ENCODE measurements around the gene ZFP90.

Gene ZFP90

DNA sequence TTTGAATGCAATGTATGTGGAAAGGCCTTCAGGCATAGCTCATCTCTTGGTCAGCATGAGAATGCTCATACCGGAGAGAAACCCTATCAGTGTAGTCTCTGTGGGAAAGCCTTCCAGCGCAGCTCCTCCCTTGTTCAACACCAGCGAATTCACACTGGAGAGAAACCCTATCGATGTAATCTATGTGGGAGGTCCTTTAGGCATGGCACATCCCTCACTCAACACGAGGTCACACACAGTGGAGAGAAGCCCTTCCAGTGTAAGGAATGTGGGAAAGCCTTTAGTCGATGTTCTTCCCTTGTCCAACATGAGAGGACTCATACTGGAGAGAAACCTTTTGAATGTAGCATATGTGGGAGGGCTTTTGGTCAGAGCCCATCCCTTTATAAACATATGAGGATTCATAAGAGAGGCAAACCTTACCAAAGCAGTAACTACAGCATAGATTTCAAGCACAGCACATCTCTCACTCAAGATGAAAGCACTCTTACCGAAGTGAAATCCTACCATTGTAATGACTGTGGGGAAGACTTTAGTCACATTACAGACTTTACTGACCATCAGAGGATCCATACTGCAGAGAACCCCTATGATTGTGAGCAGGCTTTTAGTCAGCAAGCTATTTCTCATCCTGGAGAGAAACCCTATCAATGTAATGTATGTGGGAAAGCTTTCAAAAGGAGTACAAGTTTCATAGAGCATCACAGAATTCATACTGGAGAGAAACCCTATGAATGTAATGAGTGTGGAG lies 24.7 kb downstream of the ZFP90 start:
- DNase-seq = peak; percentile 15
- in situ Hi-C loops (cut with MboI; ENCODE audit: low pct_unique_long_range_greater_than_20kb, low sequenced_read_pairs) = no loop called here

DNA sequence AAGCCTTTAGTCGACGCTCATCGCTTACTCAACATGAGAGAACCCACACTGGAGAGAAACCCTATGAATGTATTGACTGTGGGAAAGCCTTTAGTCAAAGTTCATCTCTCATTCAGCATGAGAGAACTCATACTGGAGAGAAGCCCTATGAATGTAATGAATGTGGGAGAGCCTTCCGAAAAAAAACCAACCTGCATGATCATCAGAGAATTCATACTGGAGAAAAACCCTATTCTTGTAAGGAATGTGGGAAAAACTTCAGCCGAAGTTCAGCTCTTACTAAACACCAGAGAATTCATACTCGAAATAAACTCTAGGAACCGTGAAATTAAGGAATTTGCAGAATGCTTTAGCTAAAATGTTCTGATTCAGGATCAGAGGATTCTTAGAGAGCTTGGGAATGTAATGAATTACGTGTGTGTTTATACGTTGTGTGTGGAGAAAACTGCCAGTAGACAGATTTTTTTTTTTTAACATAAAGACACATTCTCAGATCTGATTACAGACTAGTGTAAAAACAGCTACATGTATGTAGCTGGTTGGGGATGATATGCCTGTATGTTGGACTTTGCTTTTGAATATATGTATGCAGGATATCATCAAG lies 25.4 kb downstream of the ZFP90 start:
- DNase-seq = peak; percentile 17
- in situ Hi-C loops (cut with MboI; ENCODE audit: low pct_unique_long_range_greater_than_20kb, low sequenced_read_pairs) = no loop called here

GRCh38 chr16:68574479-68574878 lies 35.4 kb downstream of the ZFP90 start:
- DNase-seq = no peak
- in situ Hi-C loops (cut with MboI; ENCODE audit: low pct_unique_long_range_greater_than_20kb, low sequenced_read_pairs) = no loop called here

- no peak for DNase-seq
- in situ Hi-C loops (cut with MboI; ENCODE audit: low pct_unique_long_range_greater_than_20kb, low sequenced_read_pairs) = no loop called here
These were observed 36.0 kb downstream of the ZFP90 start for GRCh38 chr16:68575082-68575481.

GRCh38 chr16:68577352-68577853 lies 38.3 kb downstream of the ZFP90 start:
- in situ Hi-C loops (cut with MboI; ENCODE audit: low pct_unique_long_range_greater_than_20kb, low sequenced_read_pairs) = no loop called here

DNA sequence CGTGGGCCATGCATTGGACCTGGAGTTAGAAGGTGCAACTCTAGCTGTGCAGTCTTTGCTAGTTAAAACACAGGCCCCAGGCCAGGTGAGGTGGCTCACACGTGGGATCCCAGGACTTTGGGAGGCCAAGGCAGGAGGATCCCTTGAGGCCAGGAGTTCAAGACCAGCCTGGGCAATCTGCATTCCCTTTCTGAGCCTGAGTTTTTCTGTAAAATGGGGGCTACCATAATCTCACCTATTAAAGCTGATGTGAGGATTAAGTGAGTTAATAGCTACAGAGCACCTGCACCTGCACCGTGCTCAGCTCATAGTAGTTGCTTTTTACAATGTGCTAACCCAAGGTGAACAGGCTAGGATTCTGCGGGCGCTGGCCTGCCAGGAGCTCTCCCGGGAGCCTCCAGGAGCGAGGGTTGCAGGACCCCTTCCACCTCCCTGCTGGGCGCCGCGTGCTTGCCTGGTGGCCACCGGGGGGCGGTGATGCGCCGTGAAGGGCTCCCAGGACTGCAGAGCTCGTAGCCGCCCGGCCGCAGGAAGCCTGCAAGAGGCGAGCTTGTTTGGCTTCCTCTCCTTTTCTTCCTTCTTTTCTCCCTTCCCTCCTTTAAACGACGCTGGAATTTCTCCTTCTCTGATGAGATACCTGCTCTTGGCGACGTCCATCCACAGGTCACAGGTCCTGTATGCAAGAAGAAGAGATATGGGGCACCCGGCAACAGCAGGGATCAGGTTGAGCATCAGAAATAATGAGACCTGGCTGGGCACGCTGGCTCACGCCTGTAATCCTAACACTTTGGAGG lies 51.3 kb downstream of the ZFP90 start:
- DNase-seq = peak; percentile 71
- in situ Hi-C loops (cut with MboI; ENCODE audit: low pct_unique_long_range_greater_than_20kb, low sequenced_read_pairs) = no loop called here

More at GRCh38 chr16:68577352-68577853, 38.3 kb downstream of the ZFP90 start:
- DNase-seq = no peak

- peak; percentile 39 for DNase-seq
These were observed 53.6 kb downstream of the ZFP90 start for GRCh38 chr16:68592466-68593337.

DNA sequence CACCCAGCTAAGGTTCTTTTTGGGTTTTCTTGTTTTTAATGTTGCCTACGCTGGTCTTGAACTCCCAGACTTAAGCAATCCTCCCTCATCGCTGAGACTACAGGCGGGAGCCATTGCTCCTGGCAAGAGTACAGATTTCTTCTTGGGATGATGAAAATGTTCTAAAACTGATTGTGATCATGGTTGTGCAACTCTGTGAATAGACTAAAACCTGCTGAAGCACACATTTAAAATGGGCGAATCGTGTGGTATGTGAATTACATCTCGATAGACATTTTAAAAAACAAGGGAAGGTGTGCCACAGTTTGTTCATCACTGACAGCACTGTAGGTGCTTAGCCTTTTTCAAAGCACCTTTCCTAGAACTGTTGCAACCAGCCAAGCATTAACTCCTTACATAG lies 57.2 kb downstream of the ZFP90 start:
- no peak for DNase-seq
- in situ Hi-C loops (cut with MboI; ENCODE audit: low pct_unique_long_range_greater_than_20kb, low sequenced_read_pairs) = no loop called here

More at GRCh38 chr16:68592466-68593337, 53.6 kb downstream of the ZFP90 start:
- in situ Hi-C loops (cut with MboI; ENCODE audit: low pct_unique_long_range_greater_than_20kb, low sequenced_read_pairs) = no loop called here

DNA sequence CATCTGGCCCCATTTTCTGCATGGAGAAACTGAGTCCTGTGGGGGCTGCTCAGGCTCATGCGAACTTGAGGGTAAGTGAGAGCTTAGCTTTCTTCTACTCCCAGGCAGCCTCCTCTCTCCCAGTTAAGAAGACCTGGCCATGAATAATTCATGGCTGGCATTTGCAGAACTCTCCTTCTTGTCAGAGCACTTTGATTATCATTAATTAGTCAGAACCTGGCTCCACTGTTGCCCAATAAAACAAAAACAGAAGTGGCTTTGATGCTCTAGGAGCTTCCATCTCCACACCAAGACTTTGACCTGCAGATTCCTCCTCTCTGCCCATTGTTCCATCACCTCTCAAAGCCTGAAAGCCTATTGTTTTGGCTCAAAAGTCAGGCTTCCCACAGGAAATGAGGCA lies 60.5 kb downstream of the ZFP90 start:
- no peak for DNase-seq
- in situ Hi-C loops (cut with MboI; ENCODE audit: low pct_unique_long_range_greater_than_20kb, low sequenced_read_pairs) = no loop called here

DNA sequence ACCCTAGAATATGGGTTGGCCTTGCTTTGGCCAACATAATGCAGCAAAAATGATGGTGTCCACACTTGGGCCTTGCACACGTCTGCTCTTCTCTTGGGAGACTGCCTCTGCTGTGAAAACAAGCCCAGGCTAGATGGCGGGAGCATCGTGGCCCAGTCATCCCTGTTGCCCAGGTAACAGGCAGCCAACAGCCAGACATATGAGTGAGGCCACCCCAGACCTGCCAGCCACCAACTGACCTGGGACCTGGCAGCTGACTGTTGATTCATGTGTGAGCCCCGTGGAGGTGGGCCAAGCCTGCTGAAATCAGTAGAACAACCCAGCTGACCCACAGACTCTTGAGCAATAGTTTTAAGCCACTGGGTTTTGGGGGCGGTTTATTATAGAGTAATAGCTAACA lies 66.7 kb downstream of the ZFP90 start:
- no peak for DNase-seq

DNA sequence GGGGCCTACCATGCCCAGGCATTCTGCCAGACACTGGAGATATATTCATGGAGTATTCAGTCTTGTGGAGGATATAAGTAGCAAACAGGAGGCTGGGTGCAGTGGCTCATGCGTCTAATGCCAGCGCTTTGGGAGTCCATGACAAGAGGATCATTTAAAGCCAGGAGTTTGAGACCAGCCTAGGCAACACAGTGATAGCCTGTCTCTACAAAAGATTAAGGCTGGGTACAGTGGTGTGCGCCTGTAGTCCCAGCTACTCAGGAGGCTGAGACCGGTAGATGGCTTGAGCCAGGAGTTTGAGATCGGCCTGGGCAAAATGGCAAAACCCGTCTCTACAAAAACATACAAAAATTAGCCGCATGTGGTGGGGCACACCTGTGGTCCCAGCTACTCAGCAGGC lies 68.4 kb downstream of the ZFP90 start:
- DNase-seq = no peak
- in situ Hi-C loops (cut with MboI; ENCODE audit: low pct_unique_long_range_greater_than_20kb, low sequenced_read_pairs) = no loop called here

More for the DNA sequence above, 66.7 kb downstream of the ZFP90 start:
- in situ Hi-C loops (cut with MboI; ENCODE audit: low pct_unique_long_range_greater_than_20kb, low sequenced_read_pairs) = no loop called here

- in situ Hi-C loops (cut with MboI; ENCODE audit: low pct_unique_long_range_greater_than_20kb, low sequenced_read_pairs) = no loop called here
- DNase-seq = no peak
These were observed 69.2 kb downstream of the ZFP90 start for GRCh38 chr16:68608330-68608729.

- no peak for DNase-seq
- in situ Hi-C loops (cut with MboI; ENCODE audit: low pct_unique_long_range_greater_than_20kb, low sequenced_read_pairs) = no loop called here
These were observed 73.9 kb downstream of the ZFP90 start for GRCh38 chr16:68612996-68613395.

- no peak for DNase-seq
- in situ Hi-C loops (cut with MboI; ENCODE audit: low pct_unique_long_range_greater_than_20kb, low sequenced_read_pairs) = no loop called here
These were observed 78.6 kb downstream of the ZFP90 start for GRCh38 chr16:68617734-68618133.

All from KBM-7 (cell line).